AG04449 (cell line): Measurements from ENCODE around the gene BEAN1.

Experiments
- CTCF ChIA-PET: fragments of 350-600 bp; formaldehyde crosslinking; extraction: SDS; loops from one replicate; lab custom pipeline; 2021; ENCODE audit warnings: antibody characterized with exemption; lab: Yijun Ruan, JAX
- POLR2A ChIA-PET: fragments of 400-600, 350-600 bp; formaldehyde crosslinking; extraction: SDS; loops from one replicate; lab custom pipeline; 2020; ENCODE audit warnings: antibody characterized with exemption, inconsistent platforms; lab: Yijun Ruan, JAX
- DNase-seq: peaks from one replicate; pipeline ENCODE4 v3.0.0-alpha.2; 2010; ENCODE audit warnings: low read depth, low spot score
- H3K4me3 ChIP-seq: 2 replicates; pipeline ENCODE4 v1.5.1; 2011; ENCODE audit warnings: low read depth, mild to moderate bottlenecking, control low read depth, low read length
- CTCF ChIP-seq: IDR thresholded peaks from one replicate; pipeline ENCODE4 v1.5.1; 2011; ENCODE audit warnings: mild to moderate bottlenecking, moderate library complexity, low read length, control low read depth, inconsistent platforms; ENCODE audit not compliant: insufficient read depth; ENCODE audit errors: missing control alignments

BEAN1 gene

GRCh38 chr16:66515596-66516508 lies 88.8 kb downstream of the BEAN1 start:
- ChIA-PET CTCF (interaction anchor here (0.6 to 1.5 kb wide), 19 partner anchors 10 to 172 kb away, joined by 3 to 10 read pairs (median 3); partner anchors contain the start of gene CMTM2), POLR2A (interaction anchor here (0.7 to 0.8 kb wide), 2 partner anchors 54 to 89 kb away, joined by 3 read pairs; no protein-coding TSS in a partner anchor)
- no peak for DNase-seq
- H3K4me3 ChIP-seq = no peak overlapping the region
- peak; percentile 29 for TF ChIP-seq CTCF

GRCh38 chr16:66516509-66516807 lies 89.4 kb downstream of the BEAN1 start:
- ChIA-PET POLR2A (interaction anchor here (0.8 kb wide), 1 partner anchor 53 kb away, joined by 3 read pairs; no protein-coding TSS in a partner anchor), CTCF (interaction anchor here (0.6 to 1.5 kb wide), 11 partner anchors 10 to 162 kb away, joined by 3 to 10 read pairs (median 4); partner anchors contain the start of gene CMTM2)
- DNase-seq = no peak
- no peak overlapping the region for H3K4me3 ChIP-seq
- TF ChIP-seq CTCF = no peak

- CTCF ChIA-PET = no interaction called here
- DNase-seq = peak; percentile 85
- TF ChIP-seq CTCF = no peak
- POLR2A ChIA-PET = no interaction called here
- H3K4me3 ChIP-seq = no peak overlapping the region
These were observed 89.9 kb downstream of the BEAN1 start for GRCh38 chr16:66516808-66517585.

- DNase-seq = no peak
- ChIA-PET CTCF (no interaction called here), POLR2A (no interaction called here)
- no peak for TF ChIP-seq CTCF
- H3K4me3 ChIP-seq = no peak overlapping the region
These were observed 90.6 kb downstream of the BEAN1 start for GRCh38 chr16:66517586-66518263.

- POLR2A ChIA-PET = no interaction called here
- TF ChIP-seq CTCF = no peak
- H3K4me3 ChIP-seq = no peak overlapping the region
- no peak for DNase-seq
- CTCF ChIA-PET = interaction anchor here (0.6 to 1.6 kb wide), 4 partner anchors 10 to 114 kb away, joined by 3 to 4 read pairs (median 3); no protein-coding TSS in a partner anchor
These were observed 92.6 kb downstream of the BEAN1 start for GRCh38 chr16:66519482-66520373.
